A673 (cell line): Measurements from ENCODE around the gene FGFR2.

Source experiments
- EZH2 ChIP-seq: fragments of 200-600 bp; sonication (generic); IDR thresholded peaks from 2 replicates; pipeline ENCODE4 v1.6.1; 2017; ENCODE audit warnings: borderline replicate concordance, low read depth, mild to moderate bottlenecking, mixed read lengths, antibody characterized with exemption, low read length; ENCODE audit not compliant: poor library complexity, severe bottlenecking
- TF ChIP-seq, protein P1 (sequence below): fragments of 300-800, 200-600 bp; sonication (generic); conservative IDR thresholded peaks from 2 replicates; pipeline ENCODE4 v1.5.1; 2017; ENCODE audit warnings: low read depth, mild to moderate bottlenecking, antibody characterized with exemption, low read length, moderate library complexity, mixed read lengths

DNA sequence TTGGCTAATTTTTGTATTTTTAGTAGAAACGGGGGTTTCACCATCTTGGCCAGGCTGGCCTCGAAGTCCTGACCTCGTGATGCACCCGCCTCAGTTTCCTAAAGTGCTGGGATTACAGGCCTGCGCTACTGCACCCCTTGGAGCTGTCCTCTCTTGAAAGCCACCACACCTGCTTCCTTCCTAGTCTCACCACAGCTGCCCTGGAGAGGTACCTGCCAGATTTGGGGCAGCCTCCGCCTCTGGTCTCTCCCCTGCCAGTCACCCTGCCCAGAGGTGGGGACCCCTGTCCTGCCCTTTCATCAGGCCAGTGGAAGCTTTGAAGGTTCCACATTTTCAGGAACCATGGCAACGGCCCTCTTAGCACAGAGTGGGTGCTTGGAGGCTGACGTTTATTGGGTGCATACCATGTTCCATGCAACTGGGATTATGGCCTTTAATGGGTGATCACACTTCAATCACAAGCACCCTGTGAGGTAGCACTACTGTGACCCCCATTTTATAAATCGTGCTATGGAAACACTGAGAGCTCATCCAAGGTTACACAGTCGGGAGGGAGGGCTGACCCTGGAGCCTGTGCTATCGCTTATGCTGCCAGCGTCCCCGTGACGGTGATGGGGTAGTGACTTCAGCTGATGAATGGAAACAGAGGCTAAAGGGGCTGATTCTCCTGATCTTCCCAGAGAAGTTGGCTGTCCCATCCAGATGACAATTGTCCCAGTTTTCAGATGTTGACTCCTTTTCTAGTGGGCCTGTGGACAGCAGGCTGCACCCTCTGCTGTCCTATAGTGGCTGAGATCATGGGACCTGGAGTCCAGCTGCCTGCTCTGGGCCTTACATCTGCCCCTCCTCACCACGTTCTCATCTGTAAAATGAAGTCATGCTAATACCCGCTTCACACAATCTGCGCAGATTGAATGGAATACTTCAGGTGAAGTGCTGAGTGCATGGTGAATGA lies 11.5 kb upstream of the FGFR2 start:
- TF ChIP-seq, protein P1, sequence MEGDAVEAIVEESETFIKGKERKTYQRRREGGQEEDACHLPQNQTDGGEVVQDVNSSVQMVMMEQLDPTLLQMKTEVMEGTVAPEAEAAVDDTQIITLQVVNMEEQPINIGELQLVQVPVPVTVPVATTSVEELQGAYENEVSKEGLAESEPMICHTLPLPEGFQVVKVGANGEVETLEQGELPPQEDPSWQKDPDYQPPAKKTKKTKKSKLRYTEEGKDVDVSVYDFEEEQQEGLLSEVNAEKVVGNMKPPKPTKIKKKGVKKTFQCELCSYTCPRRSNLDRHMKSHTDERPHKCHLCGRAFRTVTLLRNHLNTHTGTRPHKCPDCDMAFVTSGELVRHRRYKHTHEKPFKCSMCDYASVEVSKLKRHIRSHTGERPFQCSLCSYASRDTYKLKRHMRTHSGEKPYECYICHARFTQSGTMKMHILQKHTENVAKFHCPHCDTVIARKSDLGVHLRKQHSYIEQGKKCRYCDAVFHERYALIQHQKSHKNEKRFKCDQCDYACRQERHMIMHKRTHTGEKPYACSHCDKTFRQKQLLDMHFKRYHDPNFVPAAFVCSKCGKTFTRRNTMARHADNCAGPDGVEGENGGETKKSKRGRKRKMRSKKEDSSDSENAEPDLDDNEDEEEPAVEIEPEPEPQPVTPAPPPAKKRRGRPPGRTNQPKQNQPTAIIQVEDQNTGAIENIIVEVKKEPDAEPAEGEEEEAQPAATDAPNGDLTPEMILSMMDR, result no peak
- TF ChIP-seq EZH2, result no peak
